ENCODE data around the gene HEXB.
"Not testable (repeated sequence)": the region's sequence is repeated elsewhere in the genome, so short reads cannot be mapped to it uniquely, and the experiment has no call there.

The HEXB gene

GRCh38 chr5:74736759-74737158, 51.7 kb downstream of the HEXB start:
- no peak for DNase-seq (ENCODE audit: extremely low read depth, low read depth)
- no peak for TF ChIP-seq CTCF (IDR thresholded peaks at IDR 0.05; ENCODE audit: low read depth, low read length)

GRCh38 chr5:74738406-74738805, 53.4 kb downstream of the HEXB start:
- DNase-seq (ENCODE audit: extremely low read depth, low read depth), result no peak
- TF ChIP-seq CTCF (IDR thresholded peaks at IDR 0.05; ENCODE audit: low read depth, low read length), result no peak

GRCh38 chr5:74748742-74749141, 63.7 kb downstream of the HEXB start:
- not testable (repeated sequence) for DNase-seq (ENCODE audit: extremely low read depth, low read depth)

- DNase-seq (ENCODE audit: extremely low read depth, low read depth), result no peak
- no peak for TF ChIP-seq CTCF (IDR thresholded peaks at IDR 0.05; ENCODE audit: low read depth, low read length)
Measured at GRCh38 chr5:74761241-74761640, 76.2 kb downstream of the HEXB start.

GRCh38 chr5:74762599-74762998, 77.6 kb downstream of the HEXB start:
- DNase-seq (ENCODE audit: extremely low read depth, low read depth), result no peak
- no peak for TF ChIP-seq CTCF (IDR thresholded peaks at IDR 0.05; ENCODE audit: low read depth, low read length)

- no peak for DNase-seq (ENCODE audit: extremely low read depth, low read depth)
- TF ChIP-seq CTCF (IDR thresholded peaks at IDR 0.05; ENCODE audit: low read depth, low read length), result no peak
Measured at GRCh38 chr5:74763504-74763903, 78.5 kb downstream of the HEXB start.

- DNase-seq (ENCODE audit: extremely low read depth, low read depth), result no peak
- TF ChIP-seq CTCF (IDR thresholded peaks at IDR 0.05; ENCODE audit: low read depth, low read length), result no peak
Measured at GRCh38 chr5:74765201-74765600, 80.2 kb downstream of the HEXB start.

GRCh38 chr5:74765929-74766328, 80.9 kb downstream of the HEXB start:
- DNase-seq (ENCODE audit: extremely low read depth, low read depth), result no peak
- no peak for TF ChIP-seq CTCF (IDR thresholded peaks at IDR 0.05; ENCODE audit: low read depth, low read length)

Measured in AG09319 (cell line).